ENCODE measurements around the gene DMD.

DNA sequence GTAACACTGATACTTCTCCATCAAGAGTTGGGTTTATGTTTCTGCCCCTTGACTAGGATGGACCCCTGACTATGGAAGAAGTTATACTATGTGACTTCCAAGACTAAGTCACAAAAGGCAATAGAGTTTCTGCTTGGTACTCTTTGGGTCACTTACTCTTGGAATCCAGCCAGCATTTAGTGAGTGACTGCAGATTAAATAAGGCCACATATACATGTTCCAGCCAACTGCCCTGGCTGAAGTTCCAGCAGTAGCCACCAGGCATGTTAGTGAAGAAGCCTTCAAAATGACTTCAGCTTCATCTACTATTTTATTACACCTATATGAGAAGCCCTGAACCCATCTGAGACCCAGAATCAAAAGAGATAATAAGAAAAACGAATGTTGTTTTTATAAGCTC, 524.0 kb downstream of the DMD start:
- TF ChIP-seq CTCF (IDR thresholded peaks at IDR 0.05) (peak; percentile 30), EZH2 (IDR thresholded peaks at IDR 0.05) (no peak)

Data from neural progenitor cell (in vitro differentiated cells).